K562 (cell line): Measurements from ENCODE around the gene PPP2R1A. TPM values are rescaled to one million over a fixed set of nuclear protein-coding genes. Genes with fewer than 3 reads are reported as not detected.

ENCODE experiments used
- CEBPB ChIP-seq: fragments of 450-650 bp; IDR thresholded peaks from 2 replicates; pipeline ENCODE4 v1.6.1; 2016; ENCODE audit warnings: missing genetic modification characterization, missing compliant biosample characterization
- MXI1 ChIP-seq: IDR thresholded peaks from 2 replicates; pipeline ENCODE4 v1.6.1; 2011; ENCODE audit warnings: low read depth, mild to moderate bottlenecking, improper control_type of control experiment, low read length
- PHF8 ChIP-seq: fragments of 200-600 bp; sonication (generic); IDR thresholded peaks from 2 replicates; pipeline ENCODE4 v1.6.1; 2012; ENCODE audit warnings: mixed run types, mild to moderate bottlenecking, inconsistent platforms, low read length, moderate library complexity, borderline replicate concordance
- RCOR1 ChIP-seq, 2 experiments: IDR thresholded peaks; 2 replicates each; pipeline ENCODE4 v1.6.1; 2012; ENCODE audit warnings: low read depth in 2 of 2, low read length in 2 of 2, borderline replicate concordance in 1 of 2, improper control_type of control experiment in 1 of 2
- XRCC4 ChIP-seq: IDR thresholded peaks from one replicate; pipeline ENCODE4 v1.6.1; 2011; ENCODE audit not compliant: insufficient read depth, insufficient read length; ENCODE audit errors: extremely low read depth
- YBX1 ChIP-seq: fragments of 450-650 bp; IDR thresholded peaks from 2 replicates; pipeline ENCODE4 v1.7.1; 2016; ENCODE audit warnings: mild to moderate bottlenecking
- polyA plus RNA-seq, 8 experiments: library from polyadenylated mRNA; depleted of rRNA in 4 of 8; stranded (reverse) in 5 of 8; unstranded in 3 of 8; fragments of >200 nt; fragmentation: Nextera tagmentation in 2 of 8; fragmentation: Illumina TruSeq in 1 of 8; extraction: Ambion mirVana in 2 of 8; extraction: Trizol in 1 of 8; gene quantifications; 2 replicates each; pipeline versions ENCODE4 v1.2.1 to v1.2.3, GENCODE V29; 2011 to 2014; ENCODE audit warnings: inconsistent platforms in 1 of 8, missing spikeins in 1 of 8
- total RNA-seq, 7 experiments: library from RNA; depleted of rRNA in 6 of 7; stranded (reverse); fragments of >200 nt in 6 of 7; fragmentation: Illumina TruSeq in 2 of 7; extraction: Trizol in 2 of 7; gene quantifications; 2 replicates each; pipeline versions ENCODE4 v1.2.1 to v1.2.3, GENCODE V29; 2011 to 2021; ENCODE audit warnings: low replicate concordance in 1 of 7
- TF ChIP-seq, protein P1 (sequence below): fragments of 250-450 bp; sonication (Bioruptor Pico); IDR thresholded peaks from 2 replicates; pipeline ENCODE4 v1.5.0; 2022; ENCODE audit warnings: mild to moderate bottlenecking
- TF ChIP-seq, protein P2 (sequence below), 2 experiments: fragments of 450-650 bp in 1 of 2; sonication (generic) in 1 of 2; formaldehyde crosslinking in 1 of 2; IDR thresholded peaks in 1 of 2; conservative IDR thresholded peaks in 1 of 2; 2 replicates each; pipeline versions ENCODE4 v1.6.1 to v1.8.1; 2016 to 2023; ENCODE audit warnings: mild to moderate bottlenecking in 2 of 2, moderate library complexity in 2 of 2, inconsistent platforms in 1 of 2, missing genetic modification reagents in 1 of 2
- TF ChIP-seq, protein P3 (sequence below): fragments of 450-650 bp; IDR thresholded peaks from 2 replicates; pipeline ENCODE4 v1.6.1; 2016; ENCODE audit warnings: mild to moderate bottlenecking, moderate library complexity
- TF ChIP-seq, protein P4 (sequence below): sonication (generic); formaldehyde crosslinking; IDR thresholded peaks from 2 replicates; pipeline ENCODE4 v1.9.0; 2022; ENCODE audit warnings: mild to moderate bottlenecking, missing genetic modification reagents

PPP2R1A gene
- total and polyA plus RNA-seq, 9 of the 15 experiments (the other 6 are each of a cell fraction or from before 2014, with no cell fraction given), result 10.1 to 211 (median 70.1) TPM

DNA sequence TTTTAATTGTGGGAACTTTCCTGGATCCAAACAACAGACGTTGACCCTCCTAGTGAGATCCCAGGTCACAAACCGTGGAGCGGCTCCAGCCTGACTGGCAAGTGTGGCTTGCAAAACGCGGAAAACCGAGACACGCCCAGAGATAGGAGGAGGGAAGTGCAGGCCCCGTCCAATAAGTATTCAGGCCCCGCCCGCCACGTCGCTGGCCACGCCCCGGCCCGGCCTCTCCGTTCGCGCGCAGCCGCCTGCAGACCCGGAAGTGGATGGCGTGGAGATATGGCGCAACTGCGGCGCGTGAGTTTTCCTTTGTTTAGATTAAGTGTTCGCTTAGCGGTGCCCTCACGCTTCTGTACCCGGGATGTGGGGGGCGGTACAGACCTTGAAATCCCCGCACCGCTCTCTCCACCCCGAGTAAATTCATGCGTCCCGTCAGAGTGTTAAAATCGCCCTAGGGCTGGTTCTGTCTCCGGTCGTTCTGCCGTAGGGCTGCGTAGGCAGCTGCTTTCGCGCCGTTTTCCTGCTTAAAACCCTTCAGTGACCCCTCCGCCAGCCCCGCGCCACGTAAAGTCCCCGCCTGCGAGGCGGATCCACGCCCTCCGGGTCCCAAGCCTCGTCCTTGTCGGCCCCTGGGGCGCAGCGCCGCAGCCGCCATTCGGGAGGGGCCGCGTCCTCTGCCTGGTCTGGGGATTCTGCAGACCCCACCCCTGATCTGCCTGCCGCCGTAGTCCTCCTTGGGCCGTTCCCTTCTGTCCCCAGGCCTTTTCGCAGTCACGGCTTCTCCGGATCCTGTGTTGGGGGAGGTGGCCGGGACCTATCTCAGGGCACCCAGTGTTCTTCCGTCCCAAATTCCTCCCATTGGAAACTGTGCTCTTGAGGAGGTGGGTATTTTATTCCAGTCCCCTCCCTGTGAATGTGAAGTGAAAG is 79.7 kb downstream of the PPP2R1A start, which contains the start of gene ZNF766 (continued):
- TF ChIP-seq, protein P1, sequence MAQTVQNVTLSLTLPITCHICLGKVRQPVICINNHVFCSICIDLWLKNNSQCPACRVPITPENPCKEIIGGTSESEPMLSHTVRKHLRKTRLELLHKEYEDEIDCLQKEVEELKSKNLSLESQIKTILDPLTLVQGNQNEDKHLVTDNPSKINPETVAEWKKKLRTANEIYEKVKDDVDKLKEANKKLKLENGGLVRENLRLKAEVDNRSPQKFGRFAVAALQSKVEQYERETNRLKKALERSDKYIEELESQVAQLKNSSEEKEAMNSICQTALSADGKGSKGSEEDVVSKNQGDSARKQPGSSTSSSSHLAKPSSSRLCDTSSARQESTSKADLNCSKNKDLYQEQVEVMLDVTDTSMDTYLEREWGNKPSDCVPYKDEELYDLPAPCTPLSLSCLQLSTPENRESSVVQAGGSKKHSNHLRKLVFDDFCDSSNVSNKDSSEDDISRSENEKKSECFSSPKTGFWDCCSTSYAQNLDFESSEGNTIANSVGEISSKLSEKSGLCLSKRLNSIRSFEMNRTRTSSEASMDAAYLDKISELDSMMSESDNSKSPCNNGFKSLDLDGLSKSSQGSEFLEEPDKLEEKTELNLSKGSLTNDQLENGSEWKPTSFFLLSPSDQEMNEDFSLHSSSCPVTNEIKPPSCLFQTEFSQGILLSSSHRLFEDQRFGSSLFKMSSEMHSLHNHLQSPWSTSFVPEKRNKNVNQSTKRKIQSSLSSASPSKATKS (CRISPR knock-in tag), result no peak
- TF ChIP-seq, protein P2, sequence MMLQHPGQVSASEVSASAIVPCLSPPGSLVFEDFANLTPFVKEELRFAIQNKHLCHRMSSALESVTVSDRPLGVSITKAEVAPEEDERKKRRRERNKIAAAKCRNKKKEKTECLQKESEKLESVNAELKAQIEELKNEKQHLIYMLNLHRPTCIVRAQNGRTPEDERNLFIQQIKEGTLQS (IDR thresholded peaks at IDR 0.05), result peak; percentile 66
- TF ChIP-seq, protein P2 (CRISPR knock-in tag; conservative IDR thresholded peaks at IDR 0.05), result no peak
- TF ChIP-seq RCOR1 (IDR thresholded peaks at IDR 0.05; ENCODE audit: borderline replicate concordance in 1 of 2, low read depth in 2 of 2, low read length in 2 of 2), result no peak
- no peak for TF ChIP-seq XRCC4
- TF ChIP-seq, protein P3, sequence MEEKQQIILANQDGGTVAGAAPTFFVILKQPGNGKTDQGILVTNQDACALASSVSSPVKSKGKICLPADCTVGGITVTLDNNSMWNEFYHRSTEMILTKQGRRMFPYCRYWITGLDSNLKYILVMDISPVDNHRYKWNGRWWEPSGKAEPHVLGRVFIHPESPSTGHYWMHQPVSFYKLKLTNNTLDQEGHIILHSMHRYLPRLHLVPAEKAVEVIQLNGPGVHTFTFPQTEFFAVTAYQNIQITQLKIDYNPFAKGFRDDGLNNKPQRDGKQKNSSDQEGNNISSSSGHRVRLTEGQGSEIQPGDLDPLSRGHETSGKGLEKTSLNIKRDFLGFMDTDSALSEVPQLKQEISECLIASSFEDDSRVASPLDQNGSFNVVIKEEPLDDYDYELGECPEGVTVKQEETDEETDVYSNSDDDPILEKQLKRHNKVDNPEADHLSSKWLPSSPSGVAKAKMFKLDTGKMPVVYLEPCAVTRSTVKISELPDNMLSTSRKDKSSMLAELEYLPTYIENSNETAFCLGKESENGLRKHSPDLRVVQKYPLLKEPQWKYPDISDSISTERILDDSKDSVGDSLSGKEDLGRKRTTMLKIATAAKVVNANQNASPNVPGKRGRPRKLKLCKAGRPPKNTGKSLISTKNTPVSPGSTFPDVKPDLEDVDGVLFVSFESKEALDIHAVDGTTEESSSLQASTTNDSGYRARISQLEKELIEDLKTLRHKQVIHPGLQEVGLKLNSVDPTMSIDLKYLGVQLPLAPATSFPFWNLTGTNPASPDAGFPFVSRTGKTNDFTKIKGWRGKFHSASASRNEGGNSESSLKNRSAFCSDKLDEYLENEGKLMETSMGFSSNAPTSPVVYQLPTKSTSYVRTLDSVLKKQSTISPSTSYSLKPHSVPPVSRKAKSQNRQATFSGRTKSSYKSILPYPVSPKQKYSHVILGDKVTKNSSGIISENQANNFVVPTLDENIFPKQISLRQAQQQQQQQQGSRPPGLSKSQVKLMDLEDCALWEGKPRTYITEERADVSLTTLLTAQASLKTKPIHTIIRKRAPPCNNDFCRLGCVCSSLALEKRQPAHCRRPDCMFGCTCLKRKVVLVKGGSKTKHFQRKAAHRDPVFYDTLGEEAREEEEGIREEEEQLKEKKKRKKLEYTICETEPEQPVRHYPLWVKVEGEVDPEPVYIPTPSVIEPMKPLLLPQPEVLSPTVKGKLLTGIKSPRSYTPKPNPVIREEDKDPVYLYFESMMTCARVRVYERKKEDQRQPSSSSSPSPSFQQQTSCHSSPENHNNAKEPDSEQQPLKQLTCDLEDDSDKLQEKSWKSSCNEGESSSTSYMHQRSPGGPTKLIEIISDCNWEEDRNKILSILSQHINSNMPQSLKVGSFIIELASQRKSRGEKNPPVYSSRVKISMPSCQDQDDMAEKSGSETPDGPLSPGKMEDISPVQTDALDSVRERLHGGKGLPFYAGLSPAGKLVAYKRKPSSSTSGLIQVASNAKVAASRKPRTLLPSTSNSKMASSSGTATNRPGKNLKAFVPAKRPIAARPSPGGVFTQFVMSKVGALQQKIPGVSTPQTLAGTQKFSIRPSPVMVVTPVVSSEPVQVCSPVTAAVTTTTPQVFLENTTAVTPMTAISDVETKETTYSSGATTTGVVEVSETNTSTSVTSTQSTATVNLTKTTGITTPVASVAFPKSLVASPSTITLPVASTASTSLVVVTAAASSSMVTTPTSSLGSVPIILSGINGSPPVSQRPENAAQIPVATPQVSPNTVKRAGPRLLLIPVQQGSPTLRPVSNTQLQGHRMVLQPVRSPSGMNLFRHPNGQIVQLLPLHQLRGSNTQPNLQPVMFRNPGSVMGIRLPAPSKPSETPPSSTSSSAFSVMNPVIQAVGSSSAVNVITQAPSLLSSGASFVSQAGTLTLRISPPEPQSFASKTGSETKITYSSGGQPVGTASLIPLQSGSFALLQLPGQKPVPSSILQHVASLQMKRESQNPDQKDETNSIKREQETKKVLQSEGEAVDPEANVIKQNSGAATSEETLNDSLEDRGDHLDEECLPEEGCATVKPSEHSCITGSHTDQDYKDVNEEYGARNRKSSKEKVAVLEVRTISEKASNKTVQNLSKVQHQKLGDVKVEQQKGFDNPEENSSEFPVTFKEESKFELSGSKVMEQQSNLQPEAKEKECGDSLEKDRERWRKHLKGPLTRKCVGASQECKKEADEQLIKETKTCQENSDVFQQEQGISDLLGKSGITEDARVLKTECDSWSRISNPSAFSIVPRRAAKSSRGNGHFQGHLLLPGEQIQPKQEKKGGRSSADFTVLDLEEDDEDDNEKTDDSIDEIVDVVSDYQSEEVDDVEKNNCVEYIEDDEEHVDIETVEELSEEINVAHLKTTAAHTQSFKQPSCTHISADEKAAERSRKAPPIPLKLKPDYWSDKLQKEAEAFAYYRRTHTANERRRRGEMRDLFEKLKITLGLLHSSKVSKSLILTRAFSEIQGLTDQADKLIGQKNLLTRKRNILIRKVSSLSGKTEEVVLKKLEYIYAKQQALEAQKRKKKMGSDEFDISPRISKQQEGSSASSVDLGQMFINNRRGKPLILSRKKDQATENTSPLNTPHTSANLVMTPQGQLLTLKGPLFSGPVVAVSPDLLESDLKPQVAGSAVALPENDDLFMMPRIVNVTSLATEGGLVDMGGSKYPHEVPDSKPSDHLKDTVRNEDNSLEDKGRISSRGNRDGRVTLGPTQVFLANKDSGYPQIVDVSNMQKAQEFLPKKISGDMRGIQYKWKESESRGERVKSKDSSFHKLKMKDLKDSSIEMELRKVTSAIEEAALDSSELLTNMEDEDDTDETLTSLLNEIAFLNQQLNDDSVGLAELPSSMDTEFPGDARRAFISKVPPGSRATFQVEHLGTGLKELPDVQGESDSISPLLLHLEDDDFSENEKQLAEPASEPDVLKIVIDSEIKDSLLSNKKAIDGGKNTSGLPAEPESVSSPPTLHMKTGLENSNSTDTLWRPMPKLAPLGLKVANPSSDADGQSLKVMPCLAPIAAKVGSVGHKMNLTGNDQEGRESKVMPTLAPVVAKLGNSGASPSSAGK, result peak; percentile 36; the same call in 1 of the 2 replicates
- peak; percentile 99 for TF ChIP-seq CEBPB (tag)
- TF ChIP-seq, protein P4, sequence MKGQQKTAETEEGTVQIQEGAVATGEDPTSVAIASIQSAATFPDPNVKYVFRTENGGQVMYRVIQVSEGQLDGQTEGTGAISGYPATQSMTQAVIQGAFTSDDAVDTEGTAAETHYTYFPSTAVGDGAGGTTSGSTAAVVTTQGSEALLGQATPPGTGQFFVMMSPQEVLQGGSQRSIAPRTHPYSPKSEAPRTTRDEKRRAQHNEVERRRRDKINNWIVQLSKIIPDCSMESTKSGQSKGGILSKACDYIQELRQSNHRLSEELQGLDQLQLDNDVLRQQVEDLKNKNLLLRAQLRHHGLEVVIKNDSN (CRISPR knock-in tag), result no peak
- TF ChIP-seq MXI1, result peak; percentile 40; the same call in 1 of the 2 replicates
- peak; percentile 88 for TF ChIP-seq PHF8
- no peak for TF ChIP-seq YBX1
